Loucy (cell line): ENCODE results near the gene CCDC187.

Experiments
- CTCF ChIP-seq: fragments of 200-600 bp; sonication (generic); conservative IDR thresholded peaks from 2 replicates; pipeline ENCODE4 v1.5.1; 2014; ENCODE audit warnings: mild to moderate bottlenecking, antibody characterized with exemption, low read length
- EZH2phosphoT487 ChIP-seq: fragments of 200-600 bp; IDR thresholded peaks from 2 replicates; pipeline ENCODE4 v1.6.1; 2018; ENCODE audit warnings: antibody characterized with exemption, mild to moderate bottlenecking, moderate library complexity, borderline replicate concordance

GRCh38 chr9:136260936-136261472 lies 42.9 kb downstream of the CCDC187 start:
- TF ChIP-seq CTCF (no peak), EZH2phosphoT487 (no peak)
